Suprapubic skin (tissue), 4 donors: ENCODE measurements around the gene CHMP2A. TPM values are rescaled to one million over a fixed set of nuclear protein-coding genes. Genes with fewer than 3 reads are reported as not detected.
"Not testable (repeated sequence)": the region's sequence is repeated elsewhere in the genome, so short reads cannot be mapped to it uniquely, and the experiment has no call there.

Source experiments
- DNase-seq, 2 donors: peaks; one replicate each; pipeline ENCODE4 v3.0.0-alpha.2; 2019; ENCODE audit warnings: low spot score in 2 of 2
- H3K27ac ChIP-seq: fragments of 200-600 bp; sonication (generic); one replicate; pipeline ENCODE4 v1.5.1; 2019
- H3K27me3 ChIP-seq: fragments of 200-600 bp; sonication (generic); one replicate; pipeline ENCODE4 v1.5.1; 2019
- H3K36me3 ChIP-seq: fragments of 200-600 bp; sonication (generic); one replicate; pipeline ENCODE4 v1.5.1; 2019
- H3K4me1 ChIP-seq: fragments of 200-600 bp; sonication (generic); one replicate; pipeline ENCODE4 v1.5.1; 2019
- H3K4me3 ChIP-seq: fragments of 200-600 bp; sonication (generic); one replicate; pipeline ENCODE4 v1.5.1; 2019; ENCODE audit warnings: mild to moderate bottlenecking
- H3K9me3 ChIP-seq: fragments of 200-600 bp; sonication (generic); one replicate; pipeline ENCODE4 v1.5.1; 2019
- EP300 ChIP-seq: sonication (generic); formaldehyde crosslinking; IDR thresholded peaks from one replicate; pipeline ENCODE4 v1.6.1; 2017; ENCODE audit warnings: antibody characterized with exemption
- POLR2A ChIP-seq, 2 donors: fragments of 450-650 bp; IDR thresholded peaks; one replicate each; pipeline ENCODE4 v1.6.1; 2017; ENCODE audit warnings: antibody characterized with exemption in 2 of 2, mild to moderate bottlenecking in 2 of 2, moderate library complexity in 2 of 2
- POLR2AphosphoS5 ChIP-seq, 3 donors: sonication (generic); formaldehyde crosslinking; IDR thresholded peaks; one replicate each; pipeline ENCODE4 v1.6.1; 2017; ENCODE audit warnings: antibody characterized with exemption in 3 of 3
- WGBS: methylation state at CpG from one replicate; pipeline ENCODE4 v1.1.5; 2018; 5-methylcytosine and 5-hydroxymethylcytosine counted together
- total RNA-seq, 4 donors: library from RNA; depleted of rRNA; stranded (reverse); fragments of >200 nt; gene quantifications; one replicate each; pipeline ENCODE4 v1.1.0, GENCODE V29; 2016
- TF ChIP-seq, protein P1 (sequence below), 2 donors: fragments of 200-600 bp in 1 of 2; fragments of 450-650 bp in 1 of 2; sonication (generic) in 1 of 2; IDR thresholded peaks; one replicate each; pipeline ENCODE4 v1.5.1; 2016 to 2019; ENCODE audit warnings: antibody characterized with exemption in 2 of 2, mild to moderate bottlenecking in 1 of 2, moderate library complexity in 1 of 2

CHMP2A gene
- total RNA-seq, 4 donors from 2014 or later, result 96.1 to 120 (median 103) TPM

DNA sequence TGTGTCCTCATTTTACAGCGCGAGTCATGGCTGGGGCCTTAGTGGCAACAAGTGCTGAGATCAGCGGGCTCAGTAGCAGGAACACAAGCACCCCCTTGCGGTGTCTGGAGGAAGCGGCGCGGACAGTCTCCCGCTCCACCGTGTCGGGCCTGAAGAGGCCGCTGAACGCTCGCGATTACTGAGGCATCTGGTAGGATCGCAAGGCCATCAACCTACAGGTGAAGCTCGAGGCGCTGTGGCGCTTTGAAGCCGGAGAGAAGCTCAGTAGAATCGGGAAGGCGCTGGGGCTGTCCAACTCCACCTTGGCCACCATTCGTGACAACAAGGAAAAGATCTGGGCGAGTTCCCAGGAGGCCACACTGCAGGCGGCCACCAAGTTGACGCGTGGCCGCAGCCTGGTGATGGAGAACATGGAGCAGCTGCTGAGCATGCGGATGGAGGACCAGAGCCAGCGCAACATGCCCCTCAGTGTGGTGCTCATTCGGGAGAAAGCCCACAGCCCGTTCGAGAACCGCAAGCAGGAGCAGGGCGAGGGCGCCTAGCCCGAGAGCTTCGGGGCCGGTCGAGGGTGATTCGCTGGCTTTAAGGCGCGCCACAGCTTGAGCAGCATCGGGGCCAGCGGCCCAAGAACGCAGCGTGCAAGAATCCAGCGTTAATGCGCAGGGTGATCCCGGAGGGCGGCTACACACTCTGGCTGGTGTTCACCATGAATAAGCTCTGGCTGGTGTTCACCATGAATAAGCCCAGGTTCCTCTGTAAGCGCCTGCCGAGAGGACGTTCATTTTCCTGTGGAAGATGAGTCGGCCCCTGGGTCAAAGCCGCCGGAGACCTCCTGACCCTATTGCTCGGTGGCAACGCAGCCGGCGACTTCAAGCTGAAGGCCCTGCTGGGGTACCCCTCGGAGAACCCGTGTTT lies 26.6 kb upstream of the CHMP2A start:
- Histone ChIP-seq H3K27me3 (no peaks in the 10 kb centered on the region), H3K36me3 (peaks cover 24% of the 10 kb centered on the region), H3K9me3 (no peaks in the 10 kb centered on the region), H3K4me1 (peaks cover 2% of the 10 kb centered on the region), H3K4me3 (no peak overlapping the region), H3K27ac (no peak overlapping the region)
- WGBS, result 74% methylated on average over 49 of the region's 62 CpGs
- TF ChIP-seq POLR2AphosphoS5 (IDR thresholded peaks at IDR 0.05) (no peak), EP300 (no peak), POLR2A (IDR thresholded peaks at IDR 0.05) (no peak)
- TF ChIP-seq, protein P1, sequence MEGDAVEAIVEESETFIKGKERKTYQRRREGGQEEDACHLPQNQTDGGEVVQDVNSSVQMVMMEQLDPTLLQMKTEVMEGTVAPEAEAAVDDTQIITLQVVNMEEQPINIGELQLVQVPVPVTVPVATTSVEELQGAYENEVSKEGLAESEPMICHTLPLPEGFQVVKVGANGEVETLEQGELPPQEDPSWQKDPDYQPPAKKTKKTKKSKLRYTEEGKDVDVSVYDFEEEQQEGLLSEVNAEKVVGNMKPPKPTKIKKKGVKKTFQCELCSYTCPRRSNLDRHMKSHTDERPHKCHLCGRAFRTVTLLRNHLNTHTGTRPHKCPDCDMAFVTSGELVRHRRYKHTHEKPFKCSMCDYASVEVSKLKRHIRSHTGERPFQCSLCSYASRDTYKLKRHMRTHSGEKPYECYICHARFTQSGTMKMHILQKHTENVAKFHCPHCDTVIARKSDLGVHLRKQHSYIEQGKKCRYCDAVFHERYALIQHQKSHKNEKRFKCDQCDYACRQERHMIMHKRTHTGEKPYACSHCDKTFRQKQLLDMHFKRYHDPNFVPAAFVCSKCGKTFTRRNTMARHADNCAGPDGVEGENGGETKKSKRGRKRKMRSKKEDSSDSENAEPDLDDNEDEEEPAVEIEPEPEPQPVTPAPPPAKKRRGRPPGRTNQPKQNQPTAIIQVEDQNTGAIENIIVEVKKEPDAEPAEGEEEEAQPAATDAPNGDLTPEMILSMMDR (IDR thresholded peaks at IDR 0.05), result peak; percentile 54 to 82
- peak; percentile 90 to 92 for DNase-seq

DNA sequence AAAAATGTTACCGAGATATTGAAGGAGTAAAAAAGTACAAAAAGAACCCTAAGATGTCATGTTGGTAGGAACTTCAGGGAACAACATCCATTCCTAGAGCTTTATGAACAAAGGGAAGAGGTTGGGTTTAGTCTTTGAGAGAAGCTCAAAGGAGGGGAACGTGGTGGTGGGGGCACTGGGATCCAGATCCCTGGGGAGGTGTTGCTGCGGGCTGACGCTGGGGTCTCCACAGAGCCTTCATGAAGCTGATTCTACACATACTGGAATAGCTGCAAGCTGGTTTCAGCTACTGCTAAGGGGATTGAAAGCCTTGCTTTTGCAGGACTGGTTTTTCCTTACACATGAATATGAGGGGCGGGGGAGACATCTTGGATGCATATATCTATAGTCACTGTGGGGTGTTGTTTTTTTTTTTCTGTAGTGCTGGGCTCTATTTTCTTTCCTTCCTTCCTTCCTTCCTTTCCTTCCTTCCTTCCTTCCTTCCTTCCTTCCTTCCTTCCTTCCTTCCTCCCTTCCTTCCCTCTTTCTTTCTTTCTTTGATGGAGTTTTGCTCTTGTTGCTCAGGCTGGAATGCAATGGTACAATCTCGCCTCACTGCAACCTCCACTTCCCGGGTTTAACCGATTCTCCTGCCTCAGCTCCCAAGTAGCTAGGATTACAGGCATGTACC lies 24.7 kb upstream of the CHMP2A start:
- Histone ChIP-seq H3K9me3 (no peaks in the 10 kb centered on the region), H3K27ac (no peak overlapping the region), H3K4me1 (peaks cover 12% of the 10 kb centered on the region), H3K36me3 (peaks cover 24% of the 10 kb centered on the region), H3K27me3 (no peaks in the 10 kb centered on the region), H3K4me3 (no peak overlapping the region)
- 89% methylated on average over 8 of the region's 8 CpGs for WGBS
- TF ChIP-seq EP300, result no peak
- TF ChIP-seq POLR2A (IDR thresholded peaks at IDR 0.05), result no peak
- TF ChIP-seq, protein P1 (IDR thresholded peaks at IDR 0.05), result no peak
- no peak for TF ChIP-seq POLR2AphosphoS5 (IDR thresholded peaks at IDR 0.05)
- DNase-seq, result no peak

DNA sequence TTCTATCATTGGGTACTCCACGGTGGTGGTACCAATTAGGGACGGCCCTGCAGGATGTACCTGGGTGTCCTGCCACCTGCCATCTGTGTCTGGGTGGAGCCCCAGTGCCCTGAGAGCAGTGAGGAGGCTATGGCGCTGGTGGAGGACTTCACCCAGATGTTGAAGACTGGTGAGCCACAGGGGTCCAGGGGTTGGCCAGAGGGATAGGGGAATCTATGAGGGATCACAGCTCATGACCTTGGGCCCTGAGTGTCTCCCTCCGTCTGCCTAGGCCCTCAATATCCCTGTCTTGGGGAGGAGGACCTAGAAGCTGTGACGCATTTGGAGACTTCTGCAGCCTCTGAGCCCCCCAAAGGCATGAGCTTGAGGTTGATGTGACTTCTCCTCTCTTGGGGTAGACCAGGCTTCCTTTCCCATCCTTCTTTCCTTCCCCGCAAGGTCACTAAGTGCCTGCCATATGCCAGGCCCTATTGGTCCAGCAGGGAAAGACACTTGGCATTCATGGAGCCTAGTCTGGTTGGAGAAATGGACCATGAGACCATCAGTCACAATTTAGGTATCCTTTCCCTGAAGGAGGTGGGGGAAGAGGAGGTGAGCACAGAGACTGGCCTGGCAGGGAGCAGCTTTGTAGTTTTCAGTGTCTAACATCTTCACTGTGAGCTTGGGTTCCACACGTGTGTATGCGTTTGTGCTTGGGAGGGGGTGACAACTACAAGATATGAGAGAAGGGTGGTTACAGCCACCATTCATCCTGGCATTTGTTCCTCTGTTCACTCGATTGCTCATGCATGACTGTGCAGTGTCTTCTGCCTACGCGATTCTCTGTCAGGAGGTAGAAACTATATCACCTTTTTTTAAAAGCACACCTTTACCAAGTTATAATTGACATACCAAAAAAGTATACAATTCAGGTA lies 23.4 kb upstream of the CHMP2A start:
- H3K27me3 ChIP-seq, result no peaks in the 10 kb centered on the region
- no peak overlapping the region for H3K4me3 ChIP-seq
- 83% methylated on average over 6 of the region's 11 CpGs for WGBS
- H3K4me1 ChIP-seq, result peaks cover 23% of the 10 kb centered on the region
- no peak overlapping the region for H3K27ac ChIP-seq
- TF ChIP-seq POLR2A (IDR thresholded peaks at IDR 0.05), result no peak
- TF ChIP-seq, protein P1 (IDR thresholded peaks at IDR 0.05), result no peak
- no peak for TF ChIP-seq POLR2AphosphoS5 (IDR thresholded peaks at IDR 0.05)
- no peak for TF ChIP-seq EP300
- no peaks in the 10 kb centered on the region for H3K9me3 ChIP-seq
- peak; percentile 50 to 52 for DNase-seq
- H3K36me3 ChIP-seq, result peaks cover 17% of the 10 kb centered on the region

DNA sequence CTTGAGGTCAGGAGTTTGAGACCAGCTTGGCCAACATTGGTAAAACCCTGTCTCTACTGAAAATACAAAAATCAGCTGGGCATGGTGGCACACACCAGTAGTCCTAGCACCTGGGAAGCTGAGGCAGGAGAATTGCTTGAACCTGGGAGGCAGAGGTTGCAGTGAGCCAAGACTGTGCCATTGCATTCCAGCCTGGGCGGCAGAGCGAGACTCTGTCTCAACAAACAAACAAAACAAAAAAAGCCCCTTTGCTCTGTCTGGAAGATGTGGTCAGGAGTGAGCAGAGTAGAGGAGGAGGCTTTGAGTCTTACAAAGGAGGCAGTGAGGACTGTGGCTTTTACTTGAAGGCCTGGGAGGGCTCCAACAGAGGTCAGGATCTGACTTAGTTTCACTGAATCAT lies 22.7 kb upstream of the CHMP2A start:
- WGBS, result 100% methylated on average over 2 of the region's 2 CpGs
- Histone ChIP-seq H3K4me1 (peaks cover 23% of the 10 kb centered on the region), H3K36me3 (peaks cover 10% of the 10 kb centered on the region)
- H3K9me3 ChIP-seq, H3K27ac ChIP-seq, H3K27me3 ChIP-seq, H3K4me3 ChIP-seq: not testable (repeated sequence)
- peak in 1 of 2 donors; percentile 41 for DNase-seq

DNA sequence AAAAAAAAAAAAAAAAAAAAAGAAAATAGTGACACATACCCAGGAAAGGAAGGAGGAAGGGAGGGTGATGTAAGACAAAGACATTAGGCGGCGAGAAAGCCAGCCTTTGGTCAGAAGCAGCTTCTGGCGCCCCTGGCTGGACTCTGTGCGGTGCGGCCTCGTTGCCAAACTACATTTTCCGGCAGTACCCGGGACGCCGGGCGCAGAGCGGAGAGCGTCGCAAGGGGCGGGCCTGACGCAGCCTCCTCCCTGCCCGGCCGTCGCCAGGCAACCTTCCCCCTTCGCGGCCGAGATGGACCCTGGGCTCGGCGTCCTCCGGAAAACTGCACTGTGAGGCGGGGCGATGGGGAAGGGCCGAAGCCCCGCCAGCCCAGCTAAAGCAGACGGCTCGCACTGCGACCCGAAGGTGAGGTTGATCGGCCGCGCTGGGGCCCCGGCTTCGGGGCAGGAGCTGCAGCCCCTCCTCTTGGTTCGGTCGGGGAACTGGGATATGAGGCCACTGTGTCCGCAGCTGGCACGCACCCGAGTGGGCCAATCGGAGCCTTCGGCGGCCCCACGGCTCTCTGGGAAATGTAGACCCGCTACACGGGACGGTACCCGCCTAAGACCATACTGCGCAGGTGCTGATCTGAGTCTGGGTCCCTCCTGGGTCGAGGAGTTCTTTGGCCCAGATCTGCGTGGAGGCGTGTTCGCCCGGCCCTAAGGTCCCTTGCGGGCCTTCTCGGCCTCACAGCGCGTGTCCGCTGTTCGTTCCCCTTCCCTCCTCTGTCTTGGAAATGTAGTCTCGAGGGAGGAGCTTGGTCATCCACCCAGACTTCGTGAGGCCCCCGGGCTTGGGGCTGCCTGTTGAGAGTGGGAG lies 20.5 kb upstream of the CHMP2A start:
- TF ChIP-seq POLR2A (IDR thresholded peaks at IDR 0.05) (peak in 1 of 2 donors; percentile 37), POLR2AphosphoS5 (IDR thresholded peaks at IDR 0.05) (peak in 1 of 3 donors; percentile 69), EP300 (no peak)
- TF ChIP-seq, protein P1 (IDR thresholded peaks at IDR 0.05), result no peak
- peak; percentile 91 to 94 for DNase-seq
- WGBS, result under 1% methylated on average over 43 of the region's 66 CpGs
- Histone ChIP-seq H3K36me3 (peaks cover 9% of the 10 kb centered on the region), H3K4me1 (peaks cover 32% of the 10 kb centered on the region), H3K27ac (peak overlapping the region; percentile 91), H3K9me3 (no peaks in the 10 kb centered on the region), H3K4me3 (peak overlapping the region; percentile 95), H3K27me3 (no peaks in the 10 kb centered on the region)
